Esophagus squamous epithelium (tissue), 4 donors: ENCODE measurements around the gene UBA3.

Source experiments
- POLR2A ChIP-seq, 4 donors: fragments of 450-650 bp; IDR thresholded peaks; one replicate each; pipeline ENCODE4 v1.6.1; 2017; ENCODE audit warnings: antibody characterized with exemption in 4 of 4, mild to moderate bottlenecking in 4 of 4, moderate library complexity in 3 of 4
- TF ChIP-seq, protein P1 (sequence below), 6 experiments: fragments of 450-650 bp in 4 of 6; fragments of 200-600 bp in 2 of 6; sonication (generic) in 2 of 6; IDR thresholded peaks; one replicate each; pipeline ENCODE4 v1.5.1; 2016 to 2019; ENCODE audit warnings: antibody characterized with exemption in 6 of 6, mild to moderate bottlenecking in 4 of 6, moderate library complexity in 4 of 6

DNA sequence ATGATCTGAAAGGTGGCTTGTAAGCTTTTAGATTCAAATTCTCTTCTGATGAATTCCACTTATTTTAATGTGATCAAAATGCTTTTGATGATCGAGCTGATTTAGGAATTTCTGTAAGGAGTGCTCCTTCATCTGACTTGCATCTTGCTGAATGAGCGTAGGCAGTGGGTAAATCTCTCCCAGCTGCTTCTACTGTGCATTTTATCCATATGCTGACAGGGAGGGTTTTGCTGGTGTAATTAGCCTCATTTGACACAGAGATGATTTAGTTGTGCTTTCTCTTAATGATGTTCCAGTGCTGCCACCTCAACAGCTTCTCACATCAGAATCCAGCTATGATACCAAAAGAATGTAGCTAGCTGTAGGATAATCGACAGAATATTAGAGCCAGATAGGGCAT, 46.1 kb upstream of the UBA3 start:
- TF ChIP-seq, protein P1, sequence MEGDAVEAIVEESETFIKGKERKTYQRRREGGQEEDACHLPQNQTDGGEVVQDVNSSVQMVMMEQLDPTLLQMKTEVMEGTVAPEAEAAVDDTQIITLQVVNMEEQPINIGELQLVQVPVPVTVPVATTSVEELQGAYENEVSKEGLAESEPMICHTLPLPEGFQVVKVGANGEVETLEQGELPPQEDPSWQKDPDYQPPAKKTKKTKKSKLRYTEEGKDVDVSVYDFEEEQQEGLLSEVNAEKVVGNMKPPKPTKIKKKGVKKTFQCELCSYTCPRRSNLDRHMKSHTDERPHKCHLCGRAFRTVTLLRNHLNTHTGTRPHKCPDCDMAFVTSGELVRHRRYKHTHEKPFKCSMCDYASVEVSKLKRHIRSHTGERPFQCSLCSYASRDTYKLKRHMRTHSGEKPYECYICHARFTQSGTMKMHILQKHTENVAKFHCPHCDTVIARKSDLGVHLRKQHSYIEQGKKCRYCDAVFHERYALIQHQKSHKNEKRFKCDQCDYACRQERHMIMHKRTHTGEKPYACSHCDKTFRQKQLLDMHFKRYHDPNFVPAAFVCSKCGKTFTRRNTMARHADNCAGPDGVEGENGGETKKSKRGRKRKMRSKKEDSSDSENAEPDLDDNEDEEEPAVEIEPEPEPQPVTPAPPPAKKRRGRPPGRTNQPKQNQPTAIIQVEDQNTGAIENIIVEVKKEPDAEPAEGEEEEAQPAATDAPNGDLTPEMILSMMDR (IDR thresholded peaks at IDR 0.05) = no peak
- TF ChIP-seq POLR2A (IDR thresholded peaks at IDR 0.05) = no peak
